ENCODE results near the gene MOV10L1. TPM values are rescaled to one million over a fixed set of nuclear protein-coding genes. Genes with fewer than 3 reads are reported as not detected.
"Not testable (repeated sequence)": the region's sequence is repeated elsewhere in the genome, so short reads cannot be mapped to it uniquely, and the experiment has no call there.

MOV10L1 gene
- total RNA-seq, 2 experiments from 2014 or later = 0.11 TPM; not detected in 1

DNA sequence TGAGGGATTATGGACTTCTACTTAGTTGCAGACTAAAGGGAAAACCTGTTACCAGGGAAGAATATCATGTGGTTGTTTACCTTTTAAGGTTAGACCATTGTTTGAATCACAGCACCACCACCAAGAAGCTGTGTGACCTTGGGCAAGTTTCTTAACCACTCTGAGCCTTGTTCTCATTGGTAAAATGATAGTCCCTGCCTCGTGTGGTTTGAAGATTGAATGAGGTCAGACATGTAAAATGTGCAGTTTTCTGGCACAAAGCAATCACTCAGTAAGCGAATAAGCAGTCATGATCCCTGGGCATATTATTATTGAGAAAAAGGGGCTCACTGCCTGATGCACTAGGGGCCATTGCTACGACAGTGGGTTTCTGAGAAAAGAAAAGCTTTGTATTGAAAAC is 28.3 kb downstream of the MOV10L1 start:
- H3K4me1 Mint-ChIP-seq = no peaks in the 10 kb centered on the region
- POLR2A ChIA-PET = no interaction called here
- DNase-seq (no peak), ATAC-seq (no peak)
- intact Hi-C loops (cut with DNase I, micrococcal nuclease) = no loop called here
- H3K4me3 Mint-ChIP-seq = no peak overlapping the region
- H3K36me3 Mint-ChIP-seq (ENCODE audit: low read depth) = no peaks in the 10 kb centered on the region
- CTCF ChIA-PET = no interaction called here
- H3K9me3 Mint-ChIP-seq (ENCODE audit: low read depth) = no peaks in the 10 kb centered on the region
- no peak overlapping the region for H3K27ac Mint-ChIP-seq
- H3K27me3 Mint-ChIP-seq = peaks cover 10% of the 10 kb centered on the region

DNA sequence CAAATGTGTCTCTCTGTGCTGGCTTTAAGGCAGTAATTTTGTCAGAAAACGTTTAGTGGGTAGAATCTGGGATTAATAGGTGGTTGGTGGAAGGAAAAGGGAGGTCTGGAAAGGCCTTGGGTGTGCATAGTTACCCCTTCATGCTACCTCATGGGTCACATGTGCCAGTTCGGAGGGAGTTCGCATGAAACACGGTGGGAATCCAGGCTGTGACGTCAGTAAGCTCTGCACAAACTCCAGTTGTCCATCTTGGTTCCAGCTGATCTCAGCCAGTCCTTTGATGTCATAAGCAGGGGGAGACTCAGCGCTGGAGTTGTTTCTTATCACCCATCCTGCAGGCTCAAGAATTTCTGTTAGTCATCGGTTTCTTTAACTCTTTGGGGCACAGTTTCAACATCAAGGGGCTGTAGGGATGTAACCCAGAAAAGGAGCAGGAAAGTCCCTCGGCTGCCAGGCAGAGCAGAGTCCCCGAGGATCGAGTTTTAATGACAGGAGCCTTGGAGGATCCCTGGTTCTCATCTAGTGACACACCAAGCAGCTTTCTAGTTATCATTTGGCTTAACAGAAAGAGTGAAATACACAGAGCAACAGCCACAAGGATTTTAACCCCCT is 28.9 kb downstream of the MOV10L1 start:
- Mint-ChIP-seq H3K9me3 (ENCODE audit: low read depth) (peaks cover 4% of the 10 kb centered on the region), H3K27me3 (peaks cover 6% of the 10 kb centered on the region), H3K4me1 (no peaks in the 10 kb centered on the region), H3K36me3 (ENCODE audit: low read depth) (no peaks in the 10 kb centered on the region), H3K4me3 (no peak overlapping the region), H3K27ac (no peak overlapping the region)
- ATAC-seq (no peak), DNase-seq (no peak)
- ChIA-PET POLR2A (no interaction called here), CTCF (no interaction called here)
- intact Hi-C loops (cut with DNase I, micrococcal nuclease) = no loop called here

DNA sequence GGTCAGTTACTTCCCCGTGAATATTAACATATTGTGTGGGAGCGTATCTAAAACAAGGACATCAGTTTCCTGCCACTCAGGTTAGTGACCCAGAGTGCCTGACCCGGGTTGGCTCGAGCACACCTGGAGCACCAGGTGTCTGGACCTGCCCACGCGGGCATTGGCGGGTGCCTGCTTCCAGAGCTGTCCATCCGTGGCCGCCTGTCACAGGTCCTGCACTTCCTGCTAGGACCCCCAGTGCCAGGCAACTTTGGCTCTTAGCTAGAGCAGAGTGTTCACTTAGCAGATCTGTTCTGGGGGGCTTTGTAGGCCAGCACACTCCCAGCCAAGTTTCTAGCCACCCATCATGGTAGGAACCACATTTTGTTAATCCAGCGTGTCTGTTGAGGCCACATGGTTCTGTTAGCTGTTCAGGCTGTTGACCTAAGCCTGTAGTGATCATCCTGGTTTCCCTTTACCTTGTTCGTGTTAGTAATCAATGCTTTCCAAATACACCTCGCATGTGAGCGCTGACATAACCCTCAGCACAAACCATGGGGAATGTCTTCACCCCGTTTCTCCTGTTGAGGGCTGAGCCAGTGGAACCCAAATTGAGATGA is 29.5 kb downstream of the MOV10L1 start:
- Mint-ChIP-seq H3K36me3 (ENCODE audit: low read depth) (no peaks in the 10 kb centered on the region), H3K4me1 (no peaks in the 10 kb centered on the region), H3K27me3 (peaks cover 10% of the 10 kb centered on the region), H3K9me3 (ENCODE audit: low read depth) (peaks cover 10% of the 10 kb centered on the region), H3K4me3 (no peak overlapping the region), H3K27ac (no peak overlapping the region)
- intact Hi-C loops (cut with DNase I, micrococcal nuclease) = no loop called here
- CTCF ChIA-PET = no interaction called here
- DNase-seq (no peak), ATAC-seq (no peak)
- POLR2A ChIA-PET = no interaction called here

DNA sequence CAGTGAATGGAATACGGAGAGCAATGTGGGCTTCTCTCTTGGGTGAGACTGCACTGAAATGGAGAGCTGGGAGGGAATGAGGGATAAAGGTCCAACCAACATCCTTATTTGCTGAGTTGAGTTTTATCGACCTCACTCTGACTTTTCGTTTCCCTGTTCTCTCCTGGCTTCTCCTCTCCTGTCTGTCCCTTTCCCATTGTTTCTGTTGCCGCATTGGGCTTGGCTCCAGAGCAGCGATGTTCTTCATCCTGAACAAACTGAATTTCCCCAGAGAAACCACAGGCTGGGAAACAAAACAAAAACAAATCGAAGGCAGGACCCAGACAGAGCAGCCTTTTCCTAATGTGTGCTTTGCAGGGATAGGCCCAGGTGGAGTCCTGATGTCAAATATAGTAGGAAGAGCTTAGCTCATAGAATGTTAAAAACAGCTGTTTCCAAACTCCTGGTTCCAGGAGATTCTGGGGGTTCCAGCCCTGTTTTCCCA is 30.0 kb downstream of the MOV10L1 start:
- POLR2A ChIA-PET = no interaction called here
- DNase-seq = no peak

DNA sequence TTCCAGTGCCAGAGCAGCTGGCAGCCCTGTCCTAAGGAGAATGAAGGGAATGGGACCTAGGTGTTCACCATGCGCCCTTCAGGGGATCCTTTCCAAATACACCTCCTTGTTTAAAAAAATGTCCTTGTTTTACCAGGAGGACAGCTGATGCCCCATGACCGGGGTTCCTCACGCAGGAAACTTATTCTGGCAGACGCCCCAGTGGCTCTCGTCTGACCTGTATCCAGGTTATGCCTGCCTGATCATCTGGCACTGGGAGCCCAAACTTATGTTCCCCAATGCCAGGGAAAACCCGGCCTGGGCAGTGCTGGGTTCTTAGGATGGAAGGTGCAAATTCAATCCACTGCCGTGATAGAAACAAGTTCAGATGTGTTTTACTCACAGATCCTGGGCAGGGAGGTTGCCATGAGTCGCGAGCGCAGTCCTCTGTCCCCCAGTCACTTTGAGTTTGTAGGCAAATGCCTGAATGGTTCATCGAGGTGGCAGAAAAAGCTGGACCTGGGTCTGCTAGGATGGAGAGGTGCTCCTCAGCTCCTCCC is 31.5 kb downstream of the MOV10L1 start:
- Mint-ChIP-seq H3K36me3 (ENCODE audit: low read depth) (no peaks in the 10 kb centered on the region), H3K4me3 (no peak overlapping the region), H3K27ac (no peak overlapping the region), H3K4me1 (no peaks in the 10 kb centered on the region), H3K27me3 (peaks cover 14% of the 10 kb centered on the region), H3K9me3 (ENCODE audit: low read depth) (peaks cover 12% of the 10 kb centered on the region)
- intact Hi-C loops (cut with DNase I, micrococcal nuclease) = no loop called here
- no peak for DNase-seq
- CTCF ChIA-PET = no interaction called here
- POLR2A ChIA-PET = no interaction called here
- ATAC-seq = no peak

More for the DNA sequence above, 30.0 kb downstream of the MOV10L1 start:
- intact Hi-C loops (cut with DNase I, micrococcal nuclease) = no loop called here
- Mint-ChIP-seq H3K4me1 (no peaks in the 10 kb centered on the region), H3K27ac (no peak overlapping the region), H3K27me3 (peaks cover 9% of the 10 kb centered on the region), H3K4me3 (no peak overlapping the region), H3K36me3 (ENCODE audit: low read depth) (no peaks in the 10 kb centered on the region), H3K9me3 (ENCODE audit: low read depth) (peaks cover 12% of the 10 kb centered on the region)
- no peak for ATAC-seq
- CTCF ChIA-PET = interaction anchor here (1.0 kb wide), 1 partner anchor 19 kb away, joined by 4 read pairs; no protein-coding TSS in a partner anchor

DNA sequence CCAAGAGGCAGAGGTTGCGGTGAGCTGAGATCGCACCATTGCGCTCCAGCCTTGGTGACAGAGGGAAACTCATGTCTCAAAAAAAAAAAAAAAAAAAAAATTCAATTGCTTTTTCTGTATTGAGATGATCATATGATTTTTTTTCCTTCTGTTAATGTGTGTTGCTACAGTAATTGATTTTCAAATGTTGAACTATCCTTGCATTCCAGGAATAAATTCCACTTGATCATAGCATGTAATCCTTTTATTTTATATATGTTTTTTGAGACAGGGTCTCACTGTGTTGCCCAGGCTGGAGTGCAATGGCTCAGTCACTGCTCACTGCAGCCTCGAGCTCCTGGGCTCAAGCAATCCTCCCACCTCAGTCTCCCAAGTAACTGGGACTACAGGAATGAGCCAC is 33.3 kb downstream of the MOV10L1 start:
- H3K27ac Mint-ChIP-seq = no peak overlapping the region
- ChIA-PET CTCF (no interaction called here), POLR2A (no interaction called here)
- H3K27me3 Mint-ChIP-seq = peaks cover 12% of the 10 kb centered on the region
- H3K4me1 Mint-ChIP-seq = no peaks in the 10 kb centered on the region
- peaks cover 12% of the 10 kb centered on the region for H3K9me3 Mint-ChIP-seq (ENCODE audit: low read depth)
- ATAC-seq (no peak), DNase-seq (no peak)
- H3K36me3 Mint-ChIP-seq (ENCODE audit: low read depth) = no peaks in the 10 kb centered on the region
- intact Hi-C loops (cut with DNase I, micrococcal nuclease) = no loop called here
- H3K4me3 Mint-ChIP-seq = no peak overlapping the region

DNA sequence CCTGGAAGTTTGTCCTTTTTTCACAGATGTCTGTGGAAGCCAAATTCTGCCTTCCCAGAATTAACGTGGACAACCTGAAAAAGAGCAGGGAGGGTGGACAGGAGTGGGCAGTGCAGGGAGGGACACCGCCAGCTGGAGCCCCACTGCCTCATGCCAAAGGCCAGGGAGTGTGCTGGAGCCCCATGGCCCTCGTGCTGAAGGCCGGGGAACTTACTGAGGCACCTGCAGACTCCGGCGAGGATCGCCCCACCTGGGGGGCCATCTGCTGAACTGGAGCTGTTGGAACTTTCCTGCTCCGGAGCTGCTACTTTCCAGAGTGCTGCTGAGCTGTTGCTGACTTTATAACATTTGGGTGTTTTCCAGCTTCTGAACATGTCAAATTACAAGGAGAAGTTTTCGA is 35.2 kb downstream of the MOV10L1 start:
- POLR2A ChIA-PET = no interaction called here
- peaks cover 12% of the 10 kb centered on the region for H3K9me3 Mint-ChIP-seq (ENCODE audit: low read depth)
- ATAC-seq (no peak), DNase-seq (no peak)
- no peak overlapping the region for H3K27ac Mint-ChIP-seq
- H3K36me3 Mint-ChIP-seq (ENCODE audit: low read depth) = no peaks in the 10 kb centered on the region
- CTCF ChIA-PET = interaction anchor here (0.7 kb wide), 1 partner anchor 357 kb away, joined by 3 read pairs; no protein-coding TSS in a partner anchor
- H3K27me3 Mint-ChIP-seq = peaks cover 19% of the 10 kb centered on the region
- intact Hi-C loops (cut with DNase I, micrococcal nuclease) = no loop called here
- no peaks in the 10 kb centered on the region for H3K4me1 Mint-ChIP-seq
- no peak overlapping the region for H3K4me3 Mint-ChIP-seq

DNA sequence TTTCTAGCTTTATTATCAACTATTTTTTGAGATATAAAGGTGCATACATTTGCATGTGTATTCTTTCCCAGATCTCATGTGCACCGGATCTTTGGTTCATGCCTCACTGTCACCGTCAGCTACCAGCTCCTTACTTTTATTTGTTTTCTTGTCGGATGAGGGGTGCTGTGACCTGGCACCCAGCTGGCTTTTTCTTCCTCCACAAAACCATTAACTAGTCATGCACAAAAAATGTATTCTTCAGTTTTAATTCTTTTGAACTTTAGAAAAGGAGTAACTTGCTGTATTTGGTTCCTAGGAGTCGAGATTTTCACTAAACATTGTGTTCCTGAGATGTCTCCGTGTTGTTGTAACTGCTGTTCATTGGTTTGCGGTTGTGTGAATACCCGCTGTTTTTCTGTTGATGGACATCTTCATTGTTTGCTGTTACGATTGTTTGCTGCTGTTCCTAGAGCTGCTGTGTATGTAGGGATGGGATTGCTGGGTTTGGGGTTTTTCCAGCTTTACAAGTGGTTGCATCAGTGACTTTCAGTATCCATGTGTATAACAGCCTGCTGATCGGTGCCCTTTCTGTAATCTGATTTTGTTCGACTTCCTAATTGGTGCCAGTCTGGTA is 39.4 kb downstream of the MOV10L1 start:
- peaks cover 19% of the 10 kb centered on the region for H3K27me3 Mint-ChIP-seq
- ChIA-PET CTCF (interaction anchor here (0.7 kb wide), 1 partner anchor 46 kb away, joined by 4 read pairs; no protein-coding TSS in a partner anchor), POLR2A (no interaction called here)
- no peaks in the 10 kb centered on the region for H3K36me3 Mint-ChIP-seq (ENCODE audit: low read depth)
- no peaks in the 10 kb centered on the region for H3K4me1 Mint-ChIP-seq
- H3K9me3 Mint-ChIP-seq (ENCODE audit: low read depth) = peaks cover 3% of the 10 kb centered on the region
- H3K4me3 Mint-ChIP-seq = no peak overlapping the region
- ATAC-seq = no peak
- no peak for DNase-seq
- no peak overlapping the region for H3K27ac Mint-ChIP-seq
- intact Hi-C loops (cut with DNase I, micrococcal nuclease) = no loop called here

DNA sequence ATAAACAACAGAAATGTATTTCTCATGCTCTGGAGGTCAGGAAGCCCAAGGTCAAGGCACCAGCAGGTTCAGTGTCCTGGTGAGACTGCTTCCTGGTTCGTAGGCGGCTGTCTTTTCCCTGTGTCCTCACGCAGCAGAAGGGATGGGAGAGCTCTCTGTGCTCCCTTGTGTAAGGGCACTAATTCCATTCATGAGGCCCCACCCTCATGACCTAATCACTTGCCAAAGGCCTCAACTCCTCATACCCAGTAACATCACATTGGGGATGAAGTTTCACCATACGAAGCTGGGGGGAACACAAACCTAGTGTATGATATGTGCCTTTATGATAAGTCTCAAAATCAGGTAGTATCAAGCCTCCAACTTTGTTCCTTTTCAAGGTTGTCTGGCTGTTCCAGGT is 42.1 kb downstream of the MOV10L1 start:
- DNase-seq (no peak), ATAC-seq (no peak)
- Mint-ChIP-seq H3K9me3 (ENCODE audit: low read depth) (no peaks in the 10 kb centered on the region), H3K36me3 (ENCODE audit: low read depth) (no peaks in the 10 kb centered on the region), H3K27me3 (peaks cover 16% of the 10 kb centered on the region), H3K4me3 (no peak overlapping the region), H3K4me1 (no peaks in the 10 kb centered on the region), H3K27ac (no peak overlapping the region)
- intact Hi-C loops (cut with DNase I, micrococcal nuclease) = no loop called here
- ChIA-PET CTCF (interaction anchor here (1.0 kb wide), 1 partner anchor 11 kb away, joined by 4 read pairs; no protein-coding TSS in a partner anchor), POLR2A (no interaction called here)

DNA sequence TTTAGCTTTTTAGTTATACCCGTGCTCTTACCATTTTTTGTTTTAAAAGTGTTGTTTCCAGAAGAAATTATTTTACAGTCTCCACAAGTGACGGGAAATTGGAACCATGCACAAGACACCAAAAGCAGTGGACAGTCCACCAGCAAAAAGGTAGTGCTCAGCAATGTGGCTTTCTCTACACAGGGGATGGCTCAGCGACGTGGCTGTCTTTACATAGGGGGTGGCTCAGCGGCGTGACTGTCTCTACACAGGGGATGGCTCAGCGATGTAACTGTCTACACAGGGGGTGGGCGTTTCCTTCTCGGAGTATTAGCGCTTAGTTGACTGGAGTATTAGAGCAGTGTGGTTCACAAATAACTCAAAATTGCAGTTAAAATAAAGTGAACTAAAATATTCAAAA is 44.7 kb downstream of the MOV10L1 start:
- intact Hi-C loops (cut with DNase I, micrococcal nuclease) = no loop called here
- ATAC-seq (no peak), DNase-seq (no peak)
- H3K36me3 Mint-ChIP-seq (ENCODE audit: low read depth) = no peaks in the 10 kb centered on the region
- CTCF ChIA-PET = no interaction called here
- no peaks in the 10 kb centered on the region for H3K9me3 Mint-ChIP-seq (ENCODE audit: low read depth)
- POLR2A ChIA-PET = no interaction called here
- H3K27me3 Mint-ChIP-seq = peaks cover 20% of the 10 kb centered on the region
- H3K4me1 Mint-ChIP-seq = no peaks in the 10 kb centered on the region
- H3K4me3 Mint-ChIP-seq = no peak overlapping the region
- H3K27ac Mint-ChIP-seq = no peak overlapping the region

DNA sequence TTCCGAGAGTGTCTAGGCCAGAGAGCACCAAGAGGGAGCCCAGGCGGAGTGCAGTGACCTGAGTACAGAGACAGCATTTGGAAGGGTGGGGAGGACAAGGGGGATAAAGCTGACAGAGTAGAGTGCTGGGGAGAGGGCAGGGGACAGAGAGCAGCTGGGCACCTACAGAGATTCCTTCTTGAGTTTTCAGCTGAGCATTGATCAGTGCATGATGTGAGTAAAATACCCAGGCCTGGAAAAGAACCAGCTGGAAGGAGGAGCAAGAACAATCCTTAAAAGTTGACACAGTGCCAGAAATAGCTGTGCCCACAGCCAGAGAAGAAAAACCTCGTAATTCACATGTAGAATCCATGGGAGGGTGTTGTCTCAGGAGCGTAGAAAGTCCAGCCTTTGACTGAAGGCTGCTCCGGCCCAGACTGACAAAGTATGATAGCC is 46.8 kb downstream of the MOV10L1 start:
- ChIA-PET POLR2A (no interaction called here), CTCF (no interaction called here)
- Mint-ChIP-seq H3K4me3 (no peak overlapping the region), H3K27me3 (peaks cover 12% of the 10 kb centered on the region), H3K4me1 (no peaks in the 10 kb centered on the region), H3K9me3 (ENCODE audit: low read depth) (no peaks in the 10 kb centered on the region), H3K36me3 (ENCODE audit: low read depth) (no peaks in the 10 kb centered on the region), H3K27ac (no peak overlapping the region)
- intact Hi-C loops (cut with DNase I, micrococcal nuclease) = no loop called here
- ATAC-seq (no peak), DNase-seq (no peak)

DNA sequence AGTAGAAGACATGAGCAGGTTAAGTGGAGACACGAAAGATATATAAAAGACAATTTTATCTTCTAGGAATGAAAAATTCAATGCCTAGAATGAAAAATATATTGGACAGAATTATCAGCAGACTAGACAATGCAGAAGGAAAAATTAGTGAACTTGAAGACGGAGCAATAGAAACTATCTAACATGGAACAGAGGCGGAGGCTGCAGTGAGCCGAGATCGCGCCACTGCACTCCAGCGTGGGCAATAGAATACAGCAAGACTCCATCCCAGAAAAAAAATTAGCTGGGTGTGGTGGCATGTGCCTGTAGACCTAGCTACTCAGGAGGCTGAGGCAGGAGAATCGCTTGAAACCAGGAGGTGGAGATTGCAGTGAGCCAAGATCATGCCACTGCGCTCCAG is 47.5 kb downstream of the MOV10L1 start:
- CTCF ChIA-PET = not testable (repeated sequence)

More for the DNA sequence above, 47.5 kb downstream of the MOV10L1 start:
- H3K4me3 Mint-ChIP-seq; H3K4me1 Mint-ChIP-seq; DNase-seq; POLR2A ChIA-PET; H3K36me3 Mint-ChIP-seq (ENCODE audit: low read depth); ATAC-seq; H3K27ac Mint-ChIP-seq; H3K9me3 Mint-ChIP-seq (ENCODE audit: low read depth); intact Hi-C loops (cut with DNase I, micrococcal nuclease): not testable (repeated sequence)
- peaks cover 13% of the 10 kb centered on the region for H3K27me3 Mint-ChIP-seq

Measured in activated CD4-positive, alpha-beta T cell treated with anti-CD3 and anti-CD28 coated beads for 36 hours (primary cell).